Hepatocyte (in vitro differentiated cells): ENCODE measurements around the gene GNGT1. TPM values are rescaled to one million over a fixed set of nuclear protein-coding genes. Genes with fewer than 3 reads are reported as not detected.

Source experiments
- DNase-seq: peaks from one replicate; pipeline ENCODE4 v3.0.0-alpha.2; 2016; ENCODE audit warnings: low spot score
- H2AFZ ChIP-seq: fragments of 200-600 bp; sonication (generic); 2 replicates; pipeline ENCODE4 v1.6.0; 2016; ENCODE audit warnings: antibody characterized with exemption, mild to moderate bottlenecking
- H3K27ac ChIP-seq: fragments of 200-600 bp; sonication (generic); 2 replicates; pipeline ENCODE4 v1.5.1; 2016; ENCODE audit warnings: mild to moderate bottlenecking
- H3K27me3 ChIP-seq: fragments of 200-600 bp; sonication (generic); 2 replicates; pipeline ENCODE4 v1.6.1; 2016
- H3K36me3 ChIP-seq: fragments of 200-600 bp; sonication (generic); replicated peaks from 2 replicates; pipeline ENCODE4 v1.5.1; 2016; ENCODE audit warnings: low read depth; ENCODE audit not compliant: insufficient read depth
- H3K4me1 ChIP-seq: fragments of 200-600 bp; sonication (generic); 2 replicates; pipeline ENCODE4 v1.5.1; 2016; ENCODE audit warnings: mild to moderate bottlenecking, moderate library complexity; ENCODE audit not compliant: insufficient read depth
- H3K4me2 ChIP-seq: fragments of 200-600 bp; sonication (generic); 2 replicates; pipeline ENCODE4 v1.6.0; 2016
- H3K4me3 ChIP-seq: fragments of 200-600 bp; sonication (generic); 2 replicates; pipeline ENCODE4 v1.5.1; 2016; ENCODE audit warnings: mild to moderate bottlenecking
- H3K79me2 ChIP-seq: fragments of 200-600 bp; sonication (generic); 2 replicates; pipeline ENCODE4 v1.6.0; 2017; ENCODE audit warnings: mild to moderate bottlenecking
- H3K9me2 ChIP-seq: fragments of 200-600 bp; sonication (generic); replicated peaks from 2 replicates; pipeline ENCODE4 v1.6.0; 2017; ENCODE audit warnings: mild to moderate bottlenecking; ENCODE audit not compliant: insufficient read depth
- H3K9me3 ChIP-seq: fragments of 200-600 bp; sonication (generic); 2 replicates; pipeline ENCODE4 v1.5.1; 2016; ENCODE audit warnings: low read depth, mild to moderate bottlenecking
- H4K20me1 ChIP-seq: fragments of 200-600 bp; sonication (generic); 2 replicates; pipeline ENCODE4 v1.6.0; 2016; ENCODE audit warnings: mild to moderate bottlenecking; ENCODE audit not compliant: insufficient read depth, poor library complexity, severe bottlenecking
- EZH2 ChIP-seq: fragments of 200-600 bp; sonication (generic); IDR thresholded peaks from 2 replicates; pipeline ENCODE4 v1.6.1; 2016; ENCODE audit warnings: antibody characterized with exemption, mild to moderate bottlenecking, borderline replicate concordance
- EZH2phosphoT487 ChIP-seq: fragments of 200-600 bp; sonication (generic); IDR thresholded peaks from one replicate; pipeline ENCODE4 v1.6.1; 2018; ENCODE audit warnings: antibody characterized with exemption, mild to moderate bottlenecking, low read depth, moderate library complexity; ENCODE audit not compliant: unreplicated experiment, severe bottlenecking
- WGBS: methylation state at CpG from one replicate; pipeline ENCODE4 v1.1.6; 2016; ENCODE audit warnings: low lambda C conversion rate; ENCODE audit errors: missing lambda C conversion rate; 5-methylcytosine and 5-hydroxymethylcytosine counted together
- polyA plus RNA-seq: library from polyadenylated mRNA; unstranded; fragments of >200 nt; fragmentation: Nextera tagmentation; extraction: Ambion mirVana; gene quantifications from 2 replicates; pipeline ENCODE4 v1.2.1, GENCODE V29; 2016
- total RNA-seq: library from RNA; depleted of rRNA; stranded (reverse); fragments of >200 nt; gene quantifications from 2 replicates; pipeline ENCODE4 v1.2.3, GENCODE V29; 2014
- TF ChIP-seq, protein P1 (sequence below): fragments of 200-600 bp; sonication (generic); IDR thresholded peaks from 2 replicates; pipeline ENCODE4 v1.5.1; 2016; ENCODE audit warnings: antibody characterized with exemption, mild to moderate bottlenecking; ENCODE audit not compliant: poor library complexity

The GNGT1 gene
- total and polyA plus RNA-seq, 2 experiments from 2014 or later = 0.24 TPM; not detected in 1

GRCh38 chr7:93883078-93883916 is 23.1 kb upstream of the GNGT1 start:
- Histone ChIP-seq H3K79me2 (no peaks in the 10 kb centered on the region), H3K4me2 (no peak overlapping the region), H4K20me1 (no peaks in the 10 kb centered on the region), H2AFZ (no peak overlapping the region), H3K9me2 (no peaks in the 10 kb centered on the region), H3K36me3 (no peaks in the 10 kb centered on the region), H3K4me1 (no peaks in the 10 kb centered on the region), H3K27me3 (peaks cover 9% of the 10 kb centered on the region), H3K4me3 (no peak overlapping the region), H3K27ac (no peak overlapping the region), H3K9me3 (no peaks in the 10 kb centered on the region)
- TF ChIP-seq EZH2phosphoT487 = no peak
- TF ChIP-seq, protein P1, sequence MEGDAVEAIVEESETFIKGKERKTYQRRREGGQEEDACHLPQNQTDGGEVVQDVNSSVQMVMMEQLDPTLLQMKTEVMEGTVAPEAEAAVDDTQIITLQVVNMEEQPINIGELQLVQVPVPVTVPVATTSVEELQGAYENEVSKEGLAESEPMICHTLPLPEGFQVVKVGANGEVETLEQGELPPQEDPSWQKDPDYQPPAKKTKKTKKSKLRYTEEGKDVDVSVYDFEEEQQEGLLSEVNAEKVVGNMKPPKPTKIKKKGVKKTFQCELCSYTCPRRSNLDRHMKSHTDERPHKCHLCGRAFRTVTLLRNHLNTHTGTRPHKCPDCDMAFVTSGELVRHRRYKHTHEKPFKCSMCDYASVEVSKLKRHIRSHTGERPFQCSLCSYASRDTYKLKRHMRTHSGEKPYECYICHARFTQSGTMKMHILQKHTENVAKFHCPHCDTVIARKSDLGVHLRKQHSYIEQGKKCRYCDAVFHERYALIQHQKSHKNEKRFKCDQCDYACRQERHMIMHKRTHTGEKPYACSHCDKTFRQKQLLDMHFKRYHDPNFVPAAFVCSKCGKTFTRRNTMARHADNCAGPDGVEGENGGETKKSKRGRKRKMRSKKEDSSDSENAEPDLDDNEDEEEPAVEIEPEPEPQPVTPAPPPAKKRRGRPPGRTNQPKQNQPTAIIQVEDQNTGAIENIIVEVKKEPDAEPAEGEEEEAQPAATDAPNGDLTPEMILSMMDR = no peak
- no peak for TF ChIP-seq EZH2
- DNase-seq = no peak
- 95% methylated on average over 3 of the region's 3 CpGs for WGBS

DNA sequence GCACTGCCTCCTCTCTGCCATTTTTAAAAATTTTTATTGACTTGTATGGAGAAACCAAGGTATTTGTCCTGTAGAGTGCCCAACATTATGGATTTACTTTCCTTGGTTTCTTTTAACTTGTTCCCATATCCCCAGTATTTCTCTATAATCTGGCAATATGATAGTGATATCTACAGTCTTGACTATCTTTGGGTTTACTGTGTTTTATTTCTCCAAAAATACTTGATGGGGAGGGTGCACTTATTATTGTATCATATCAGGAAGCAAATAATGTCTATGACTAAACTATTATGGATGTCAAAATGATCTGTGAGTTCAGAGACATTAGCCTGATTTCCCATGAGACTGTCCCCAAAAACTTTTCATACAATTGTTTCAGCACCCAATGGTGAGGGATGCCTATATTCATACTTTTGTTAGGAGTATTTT is 22.4 kb upstream of the GNGT1 start:
- no peak for TF ChIP-seq EZH2phosphoT487
- DNase-seq = no peak
- Histone ChIP-seq H3K4me2 (no peak overlapping the region), H3K36me3 (no peaks in the 10 kb centered on the region), H3K4me3 (no peak overlapping the region), H2AFZ (no peak overlapping the region), H3K9me3 (no peaks in the 10 kb centered on the region), H3K27ac (no peak overlapping the region), H3K4me1 (no peaks in the 10 kb centered on the region), H3K27me3 (peaks cover 13% of the 10 kb centered on the region), H3K9me2 (no peaks in the 10 kb centered on the region), H3K79me2 (no peaks in the 10 kb centered on the region), H4K20me1 (no peaks in the 10 kb centered on the region)

GRCh38 chr7:93884541-93884940 is 21.8 kb upstream of the GNGT1 start:
- no peaks in the 10 kb centered on the region for H4K20me1 ChIP-seq
- H3K4me1 ChIP-seq = no peaks in the 10 kb centered on the region
- H3K9me3 ChIP-seq = no peaks in the 10 kb centered on the region
- peaks cover 18% of the 10 kb centered on the region for H3K27me3 ChIP-seq
- H3K36me3 ChIP-seq = no peaks in the 10 kb centered on the region
- WGBS = 95% methylated on average over 1 of the region's 1 CpG
- no peak overlapping the region for H2AFZ ChIP-seq
- no peak overlapping the region for H3K27ac ChIP-seq
- TF ChIP-seq, protein P1 = no peak
- TF ChIP-seq EZH2 = no peak
- TF ChIP-seq EZH2phosphoT487 = no peak
- H3K4me3 ChIP-seq = no peak overlapping the region
- no peaks in the 10 kb centered on the region for H3K79me2 ChIP-seq
- no peaks in the 10 kb centered on the region for H3K9me2 ChIP-seq
- H3K4me2 ChIP-seq = no peak overlapping the region
- no peak for DNase-seq

- no peak for DNase-seq
- Histone ChIP-seq H2AFZ (no peak overlapping the region), H3K79me2 (no peaks in the 10 kb centered on the region), H3K4me2 (peak overlapping the region; percentile 96), H4K20me1 (no peaks in the 10 kb centered on the region), H3K9me2 (no peaks in the 10 kb centered on the region), H3K27me3 (peaks cover 39% of the 10 kb centered on the region), H3K4me1 (no peaks in the 10 kb centered on the region), H3K36me3 (no peaks in the 10 kb centered on the region), H3K4me3 (no peak overlapping the region), H3K27ac (no peak overlapping the region), H3K9me3 (no peaks in the 10 kb centered on the region)
- 88% methylated on average over 3 of the region's 3 CpGs for WGBS
- TF ChIP-seq, protein P1 = no peak
- no peak for TF ChIP-seq EZH2phosphoT487
- TF ChIP-seq EZH2 = no peak
These were observed 17.1 kb upstream of the GNGT1 start for GRCh38 chr7:93889261-93889660.
